HG03196 (cell line): ENCODE measurements around the gene BEX3.
"Not testable (repeated sequence)": the region's sequence is repeated elsewhere in the genome, so short reads cannot be mapped to it uniquely, and the experiment has no call there.

Source experiments
- ATAC-seq: cut with Tn5 transposase; IDR thresholded peaks from one replicate; pipeline ENCODE4 v1.9.1; 2021; ENCODE audit not compliant: unreplicated experiment

Gene BEX3

GRCh38 chrX:103378990-103379389 is 2.7 kb downstream of the BEX3 start:
- no peak for ATAC-seq

- no peak for ATAC-seq
These were observed 6.5 kb downstream of the BEX3 start for GRCh38 chrX:103382877-103383276.

GRCh38 chrX:103384672-103385071 is 8.3 kb downstream of the BEX3 start:
- ATAC-seq = no peak

- not testable (repeated sequence) for ATAC-seq
These were observed 9.0 kb downstream of the BEX3 start for GRCh38 chrX:103385283-103385830.

- ATAC-seq = no peak
These were observed 10.0 kb downstream of the BEX3 start for GRCh38 chrX:103386332-103386731.

- ATAC-seq = no peak
These were observed 17.1 kb downstream of the BEX3 start for GRCh38 chrX:103393487-103393886.

- no peak for ATAC-seq
These were observed 19.8 kb downstream of the BEX3 start for GRCh38 chrX:103396186-103396585.

- ATAC-seq = no peak
These were observed 20.3 kb downstream of the BEX3 start for GRCh38 chrX:103396660-103397059.

GRCh38 chrX:103397707-103398106 is 21.4 kb downstream of the BEX3 start:
- no peak for ATAC-seq

- no peak for ATAC-seq
These were observed 22.1 kb downstream of the BEX3 start for GRCh38 chrX:103398421-103398864.

- no peak for ATAC-seq
These were observed 23.4 kb downstream of the BEX3 start for GRCh38 chrX:103399744-103400143.

GRCh38 chrX:103400931-103401330 is 24.6 kb downstream of the BEX3 start:
- no peak for ATAC-seq

GRCh38 chrX:103404231-103405008 is 28.1 kb downstream of the BEX3 start:
- ATAC-seq = peak; percentile 90

- ATAC-seq = no peak
These were observed 28.6 kb downstream of the BEX3 start for GRCh38 chrX:103405009-103405333.

- ATAC-seq = no peak
These were observed 29.9 kb downstream of the BEX3 start for GRCh38 chrX:103406256-103406655.

- ATAC-seq = no peak
These were observed 31.4 kb downstream of the BEX3 start for GRCh38 chrX:103407776-103408175.

GRCh38 chrX:103411721-103412120 is 35.4 kb downstream of the BEX3 start:
- ATAC-seq = not testable (repeated sequence)

GRCh38 chrX:103413705-103414387 is 37.5 kb downstream of the BEX3 start:
- ATAC-seq = no peak

GRCh38 chrX:103414561-103414960 is 38.2 kb downstream of the BEX3 start:
- ATAC-seq = no peak

- no peak for ATAC-seq
These were observed 38.7 kb downstream of the BEX3 start for GRCh38 chrX:103415068-103415467.

- no peak for ATAC-seq
These were observed 39.2 kb downstream of the BEX3 start for GRCh38 chrX:103415528-103415927.

GRCh38 chrX:103417370-103417769 is 41.0 kb downstream of the BEX3 start:
- ATAC-seq = no peak
